ENCODE measurements around the gene TRAPPC10.
"Not testable (repeated sequence)": the region's sequence is repeated elsewhere in the genome, so short reads cannot be mapped to it uniquely, and the experiment has no call there.

Gene TRAPPC10

GRCh38 chr21:44155994-44156380, 143.9 kb downstream of the TRAPPC10 start:
- not testable (repeated sequence) for DNase-seq

Measured in AML-193 (cell line).